ENCODE measurements around the gene P2RX3. TPM values are rescaled to one million over a fixed set of nuclear protein-coding genes. Genes with fewer than 3 reads are reported as not detected.

Gene P2RX3
- total and polyA plus RNA-seq, 2 of the 8 experiments (the other 6 are each of a cell fraction or from before 2014, with no cell fraction given), result 0.45 to 0.47 TPM

DNA sequence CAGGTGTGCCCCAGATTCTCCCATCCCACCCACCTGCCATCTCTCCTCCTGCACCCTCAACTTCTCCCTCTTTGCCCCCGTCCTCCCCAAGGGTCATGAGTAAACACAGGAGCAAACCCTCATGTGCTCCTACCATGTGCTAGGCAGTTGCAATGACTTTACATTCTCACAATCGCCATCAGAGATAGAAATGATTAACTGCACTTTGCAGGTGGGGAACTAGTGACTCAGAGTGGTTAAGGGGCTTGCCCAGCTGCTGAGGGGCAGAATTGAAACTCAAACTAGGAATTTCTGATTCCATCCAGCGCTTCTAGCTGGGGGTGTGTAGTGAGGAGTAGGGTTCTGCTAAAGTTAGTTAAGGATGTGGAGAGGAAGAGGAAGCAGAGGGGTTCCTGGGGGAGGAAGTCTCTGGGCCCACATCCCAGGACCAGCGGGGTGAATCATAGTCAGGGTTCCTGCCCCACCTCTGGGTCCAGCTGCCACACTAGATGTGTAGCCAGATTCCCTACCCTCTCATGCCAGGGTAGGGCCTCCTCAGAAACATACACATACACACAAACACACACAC is 68.3 kb downstream of the P2RX3 start (continued):
- TF ChIP-seq, protein P1, sequence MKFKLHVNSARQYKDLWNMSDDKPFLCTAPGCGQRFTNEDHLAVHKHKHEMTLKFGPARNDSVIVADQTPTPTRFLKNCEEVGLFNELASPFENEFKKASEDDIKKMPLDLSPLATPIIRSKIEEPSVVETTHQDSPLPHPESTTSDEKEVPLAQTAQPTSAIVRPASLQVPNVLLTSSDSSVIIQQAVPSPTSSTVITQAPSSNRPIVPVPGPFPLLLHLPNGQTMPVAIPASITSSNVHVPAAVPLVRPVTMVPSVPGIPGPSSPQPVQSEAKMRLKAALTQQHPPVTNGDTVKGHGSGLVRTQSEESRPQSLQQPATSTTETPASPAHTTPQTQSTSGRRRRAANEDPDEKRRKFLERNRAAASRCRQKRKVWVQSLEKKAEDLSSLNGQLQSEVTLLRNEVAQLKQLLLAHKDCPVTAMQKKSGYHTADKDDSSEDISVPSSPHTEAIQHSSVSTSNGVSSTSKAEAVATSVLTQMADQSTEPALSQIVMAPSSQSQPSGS (IDR thresholded peaks at IDR 0.05; ENCODE audit: low read length), result no peak
- TF ChIP-seq POLR2A (IDR thresholded peaks at IDR 0.05; ENCODE audit: control extremely low read depth in 1 of 2, low read depth in 2 of 2, low read length in 2 of 2) (no peak), POU5F1 (IDR thresholded peaks at IDR 0.05; ENCODE audit: low read depth, low read length) (no peak), RFX5 (IDR thresholded peaks at IDR 0.05; ENCODE audit: borderline replicate concordance, low read depth, low read length) (no peak), BCL11A (IDR thresholded peaks at IDR 0.05; ENCODE audit: low read depth in 2 of 2, low read length in 2 of 2) (no peak), TEAD4 (IDR thresholded peaks at IDR 0.05; ENCODE audit: low read depth, low read length) (no peak), SAP30 (IDR thresholded peaks at IDR 0.05; ENCODE audit: insufficient read depth, insufficient replicate concordance, low read length) (no peak)
- TF ChIP-seq, protein P2, sequence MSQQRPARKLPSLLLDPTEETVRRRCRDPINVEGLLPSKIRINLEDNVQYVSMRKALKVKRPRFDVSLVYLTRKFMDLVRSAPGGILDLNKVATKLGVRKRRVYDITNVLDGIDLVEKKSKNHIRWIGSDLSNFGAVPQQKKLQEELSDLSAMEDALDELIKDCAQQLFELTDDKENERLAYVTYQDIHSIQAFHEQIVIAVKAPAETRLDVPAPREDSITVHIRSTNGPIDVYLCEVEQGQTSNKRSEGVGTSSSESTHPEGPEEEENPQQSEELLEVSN (IDR thresholded peaks at IDR 0.05), result no peak

Measured in H1 (cell line).